GM12874 (cell line): ENCODE results near the gene FRAS1.

Experiments used
- TF ChIP-seq, protein P1 (sequence below): IDR thresholded peaks from 2 replicates; pipeline ENCODE4 v1.5.1; 2011; ENCODE audit warnings: low read depth, mild to moderate bottlenecking, control low read depth, low read length, moderate library complexity; ENCODE audit not compliant: insufficient read depth

Gene FRAS1

DNA sequence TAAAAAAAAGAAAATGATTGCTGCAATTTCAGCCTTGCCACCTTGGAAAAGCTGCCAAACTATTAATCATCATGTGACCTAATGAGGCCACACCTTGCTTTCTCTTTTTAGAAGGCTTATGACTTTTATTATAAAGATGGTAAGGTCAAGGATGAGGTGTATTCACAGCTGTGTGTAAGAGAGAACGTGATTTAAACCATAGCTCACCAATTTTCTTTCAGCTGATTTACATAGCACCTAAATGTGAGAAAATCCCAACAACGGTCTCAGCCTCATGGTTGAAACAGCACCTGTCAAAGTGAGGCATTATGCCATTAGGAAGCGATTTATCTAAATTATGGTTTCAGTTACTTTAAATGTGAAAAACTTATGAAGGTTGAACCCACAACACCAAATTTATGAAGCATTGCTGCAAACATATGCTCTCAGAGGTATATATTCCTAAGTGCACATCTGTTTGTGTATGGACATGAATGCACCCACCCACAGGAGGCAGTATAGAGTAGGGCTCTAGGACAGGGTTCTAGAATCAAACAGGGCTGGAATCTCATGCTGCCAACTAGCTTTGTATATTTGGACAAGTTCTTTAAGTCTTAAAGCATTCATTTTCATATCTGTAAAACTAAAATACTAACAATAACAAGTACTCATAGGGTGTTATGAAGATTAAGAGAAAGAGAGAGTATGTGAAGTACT is 535.1 kb downstream of the FRAS1 start:
- TF ChIP-seq, protein P1, sequence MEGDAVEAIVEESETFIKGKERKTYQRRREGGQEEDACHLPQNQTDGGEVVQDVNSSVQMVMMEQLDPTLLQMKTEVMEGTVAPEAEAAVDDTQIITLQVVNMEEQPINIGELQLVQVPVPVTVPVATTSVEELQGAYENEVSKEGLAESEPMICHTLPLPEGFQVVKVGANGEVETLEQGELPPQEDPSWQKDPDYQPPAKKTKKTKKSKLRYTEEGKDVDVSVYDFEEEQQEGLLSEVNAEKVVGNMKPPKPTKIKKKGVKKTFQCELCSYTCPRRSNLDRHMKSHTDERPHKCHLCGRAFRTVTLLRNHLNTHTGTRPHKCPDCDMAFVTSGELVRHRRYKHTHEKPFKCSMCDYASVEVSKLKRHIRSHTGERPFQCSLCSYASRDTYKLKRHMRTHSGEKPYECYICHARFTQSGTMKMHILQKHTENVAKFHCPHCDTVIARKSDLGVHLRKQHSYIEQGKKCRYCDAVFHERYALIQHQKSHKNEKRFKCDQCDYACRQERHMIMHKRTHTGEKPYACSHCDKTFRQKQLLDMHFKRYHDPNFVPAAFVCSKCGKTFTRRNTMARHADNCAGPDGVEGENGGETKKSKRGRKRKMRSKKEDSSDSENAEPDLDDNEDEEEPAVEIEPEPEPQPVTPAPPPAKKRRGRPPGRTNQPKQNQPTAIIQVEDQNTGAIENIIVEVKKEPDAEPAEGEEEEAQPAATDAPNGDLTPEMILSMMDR = peak; percentile 61
